ENCODE measurements around the gene ECSCR. TPM values are rescaled to one million over a fixed set of nuclear protein-coding genes. Genes with fewer than 3 reads are reported as not detected.
A peak's percentile ranks its signal among the peaks of the same experiment; 100 is the strongest.

Gene ECSCR
- total RNA-seq, 2 donors from 2014 or later = 39.7 to 46.6 TPM

GRCh38 chr5:139403418-139403786, 59.1 kb downstream of the ECSCR start:
- no peak for DNase-seq (ENCODE audit: low spot score)
- intact Hi-C loops (cut with DNase I) = loop anchor here in 1 of 2 donors (10.0 kb wide), 1 partner anchor 1159 kb away; no protein-coding TSS in a partner anchor

GRCh38 chr5:139402561-139403158, 59.9 kb downstream of the ECSCR start:
- DNase-seq (ENCODE audit: low spot score) = peak; percentile 69
- intact Hi-C loops (cut with DNase I) = loop anchor here in 1 of 2 donors (10.0 kb wide), 1 partner anchor 1158 kb away; no protein-coding TSS in a partner anchor

- peak; percentile 32 for DNase-seq (ENCODE audit: low spot score)
- intact Hi-C loops (cut with DNase I) = loop anchor here in 1 of 2 donors (10.0 kb wide), 1 partner anchor 1157 kb away; no protein-coding TSS in a partner anchor
Measured at GRCh38 chr5:139401546-139401945, 61.0 kb downstream of the ECSCR start.

GRCh38 chr5:139399501-139400121, 62.9 kb downstream of the ECSCR start:
- intact Hi-C loops (cut with DNase I) = loop anchor here in 1 of 2 donors (10.0 kb wide), 1 partner anchor 1155 kb away; no protein-coding TSS in a partner anchor
- DNase-seq (ENCODE audit: low spot score) = no peak

Other genes starting within 250 kb of the ECSCR start
- 100 to 1,000 TPM; 139 to 148 TPM for gene MATR3, start 169.0 kb downstream of the ECSCR start, total RNA-seq
- gene PAIP2, start 120.9 kb downstream of the ECSCR start, total RNA-seq = 10 to 100 TPM; 67.6 to 75.4 TPM
- not detected for gene SLC23A1, start 79.4 kb downstream of the ECSCR start, total RNA-seq
- gene MZB1, start 72.8 kb downstream of the ECSCR start, total RNA-seq = 1 to 10 TPM; 1.0 TPM
- 1 to 10 TPM; 4.4 to 8.9 TPM for gene PROB1, start 67.6 kb downstream of the ECSCR start, total RNA-seq
- gene SPATA24, start 58.7 kb downstream of the ECSCR start, total RNA-seq = 1 to 10 TPM; 1.9 to 2.6 TPM
- gene DNAJC18, start 23.2 kb downstream of the ECSCR start, total RNA-seq = 10 to 100 TPM; 13.3 to 18.8 TPM
- not detected for gene SMIM33, start 8.3 kb upstream of the ECSCR start, total RNA-seq
- 100 to 1,000 TPM in 1 of 2 donors, 10 to 100 TPM in 1; 91.5 to 101 TPM for gene STING1, start 20.0 kb upstream of the ECSCR start, total RNA-seq
- 100 to 1,000 TPM; 105 to 132 TPM for gene UBE2D2, start 98.6 kb upstream of the ECSCR start, total RNA-seq
- 10 to 100 TPM; 48.9 to 49.1 TPM for gene CXXC5, start 185.6 kb upstream of the ECSCR start, total RNA-seq